HEK293 (cell line): ENCODE measurements around the gene FOXF2.

Experiments
- YY1 ChIP-seq: fragments of 450-650 bp; formaldehyde crosslinking; IDR thresholded peaks from 2 replicates; pipeline ENCODE4 v1.5.1; 2018; ENCODE audit warnings: missing biosample characterization, missing genetic modification characterization
- ZNF239 ChIP-seq: fragments of 450-650 bp; formaldehyde crosslinking; IDR thresholded peaks from 2 replicates; pipeline ENCODE4 v1.5.1; 2016; ENCODE audit warnings: missing biosample characterization, missing genetic modification characterization
- ZNF341 ChIP-seq: fragments of 450-650 bp; formaldehyde crosslinking; IDR thresholded peaks from 2 replicates; pipeline ENCODE4; 2016; ENCODE audit warnings: low read depth, missing biosample characterization, missing genetic modification characterization
- ZNF510 ChIP-seq: fragments of 450-650 bp; formaldehyde crosslinking; IDR thresholded peaks from 2 replicates; pipeline ENCODE4 v1.5.1; 2018; ENCODE audit warnings: mild to moderate bottlenecking, missing genetic modification characterization, missing biosample characterization; ENCODE audit not compliant: insufficient replicate concordance
- ZNF558 ChIP-seq: fragments of 450-650 bp; formaldehyde crosslinking; IDR thresholded peaks from 2 replicates; pipeline ENCODE4 v1.5.1; 2016; ENCODE audit warnings: missing biosample characterization, missing genetic modification characterization
- ZSCAN23 ChIP-seq: fragments of 450-650 bp; formaldehyde crosslinking; IDR thresholded peaks from 2 replicates; pipeline ENCODE4 v1.5.1; 2016; ENCODE audit warnings: missing biosample characterization, missing genetic modification characterization
- TF ChIP-seq, protein P1 (sequence below): fragments of 450-650 bp; formaldehyde crosslinking; IDR thresholded peaks from 2 replicates; pipeline ENCODE4 v1.5.1; 2016; ENCODE audit warnings: missing biosample characterization, missing genetic modification characterization
- TF ChIP-seq, protein P2 (sequence below): fragments of 450-650 bp; formaldehyde crosslinking; conservative IDR thresholded peaks from 2 replicates; pipeline ENCODE4 v1.5.1; 2016; ENCODE audit warnings: low read depth, missing biosample characterization, missing genetic modification characterization
- TF ChIP-seq, protein P3 (sequence below): fragments of 450-650 bp; IDR thresholded peaks from 2 replicates; pipeline ENCODE4 v1.5.1; 2018; ENCODE audit warnings: missing biosample characterization, mild to moderate bottlenecking, missing genetic modification characterization
- TF ChIP-seq, protein P4 (sequence below): fragments of 450-650 bp; IDR thresholded peaks from 2 replicates; pipeline ENCODE4 v1.5.1; 2018; ENCODE audit warnings: missing biosample characterization, missing genetic modification characterization

DNA sequence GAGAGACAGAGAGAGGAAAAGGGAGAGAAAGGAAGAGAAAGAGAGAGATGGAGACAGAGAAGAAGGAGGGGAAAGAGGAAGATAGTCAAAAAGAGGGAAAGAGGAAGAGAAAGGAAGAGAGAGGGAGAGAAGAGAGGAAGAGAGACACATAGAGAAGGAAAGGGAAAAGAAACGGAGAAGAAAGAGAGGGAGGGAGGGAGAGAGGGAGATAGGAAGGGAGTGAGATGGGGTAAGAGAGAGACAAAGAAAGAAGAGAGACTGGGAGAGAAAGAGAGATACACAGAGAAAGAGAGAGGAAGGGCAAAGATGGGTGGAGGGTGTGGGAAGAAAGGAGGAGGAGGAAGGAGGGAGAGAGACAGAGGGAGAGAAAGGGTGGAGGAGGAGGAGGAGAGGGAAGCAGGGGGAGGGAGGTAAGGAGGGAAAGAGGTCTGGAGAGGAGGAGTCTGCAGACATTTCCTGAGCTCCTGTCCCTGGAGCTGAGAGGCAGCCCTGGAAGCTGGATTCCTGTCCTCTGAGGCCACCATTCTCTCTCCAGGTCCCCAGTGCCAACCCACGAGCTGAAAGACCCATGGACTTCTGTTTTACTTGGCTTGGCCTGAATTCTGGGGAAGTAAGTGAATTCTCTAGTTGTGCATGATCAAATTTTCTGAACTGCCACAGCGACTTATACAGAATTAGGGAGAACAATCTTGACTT is 9.9 kb downstream of the FOXF2 start:
- TF ChIP-seq, protein P1, sequence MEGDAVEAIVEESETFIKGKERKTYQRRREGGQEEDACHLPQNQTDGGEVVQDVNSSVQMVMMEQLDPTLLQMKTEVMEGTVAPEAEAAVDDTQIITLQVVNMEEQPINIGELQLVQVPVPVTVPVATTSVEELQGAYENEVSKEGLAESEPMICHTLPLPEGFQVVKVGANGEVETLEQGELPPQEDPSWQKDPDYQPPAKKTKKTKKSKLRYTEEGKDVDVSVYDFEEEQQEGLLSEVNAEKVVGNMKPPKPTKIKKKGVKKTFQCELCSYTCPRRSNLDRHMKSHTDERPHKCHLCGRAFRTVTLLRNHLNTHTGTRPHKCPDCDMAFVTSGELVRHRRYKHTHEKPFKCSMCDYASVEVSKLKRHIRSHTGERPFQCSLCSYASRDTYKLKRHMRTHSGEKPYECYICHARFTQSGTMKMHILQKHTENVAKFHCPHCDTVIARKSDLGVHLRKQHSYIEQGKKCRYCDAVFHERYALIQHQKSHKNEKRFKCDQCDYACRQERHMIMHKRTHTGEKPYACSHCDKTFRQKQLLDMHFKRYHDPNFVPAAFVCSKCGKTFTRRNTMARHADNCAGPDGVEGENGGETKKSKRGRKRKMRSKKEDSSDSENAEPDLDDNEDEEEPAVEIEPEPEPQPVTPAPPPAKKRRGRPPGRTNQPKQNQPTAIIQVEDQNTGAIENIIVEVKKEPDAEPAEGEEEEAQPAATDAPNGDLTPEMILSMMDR (tag by site-specific recombination): no peak
- TF ChIP-seq ZNF239 (no peak), ZNF341 (tag by site-specific recombination) (no peak), ZNF558 (tag by site-specific recombination) (no peak), YY1 (tag by site-specific recombination) (no peak), ZSCAN23 (tag by site-specific recombination) (no peak), ZNF510 (tag by site-specific recombination) (no peak)
- TF ChIP-seq, protein P2, sequence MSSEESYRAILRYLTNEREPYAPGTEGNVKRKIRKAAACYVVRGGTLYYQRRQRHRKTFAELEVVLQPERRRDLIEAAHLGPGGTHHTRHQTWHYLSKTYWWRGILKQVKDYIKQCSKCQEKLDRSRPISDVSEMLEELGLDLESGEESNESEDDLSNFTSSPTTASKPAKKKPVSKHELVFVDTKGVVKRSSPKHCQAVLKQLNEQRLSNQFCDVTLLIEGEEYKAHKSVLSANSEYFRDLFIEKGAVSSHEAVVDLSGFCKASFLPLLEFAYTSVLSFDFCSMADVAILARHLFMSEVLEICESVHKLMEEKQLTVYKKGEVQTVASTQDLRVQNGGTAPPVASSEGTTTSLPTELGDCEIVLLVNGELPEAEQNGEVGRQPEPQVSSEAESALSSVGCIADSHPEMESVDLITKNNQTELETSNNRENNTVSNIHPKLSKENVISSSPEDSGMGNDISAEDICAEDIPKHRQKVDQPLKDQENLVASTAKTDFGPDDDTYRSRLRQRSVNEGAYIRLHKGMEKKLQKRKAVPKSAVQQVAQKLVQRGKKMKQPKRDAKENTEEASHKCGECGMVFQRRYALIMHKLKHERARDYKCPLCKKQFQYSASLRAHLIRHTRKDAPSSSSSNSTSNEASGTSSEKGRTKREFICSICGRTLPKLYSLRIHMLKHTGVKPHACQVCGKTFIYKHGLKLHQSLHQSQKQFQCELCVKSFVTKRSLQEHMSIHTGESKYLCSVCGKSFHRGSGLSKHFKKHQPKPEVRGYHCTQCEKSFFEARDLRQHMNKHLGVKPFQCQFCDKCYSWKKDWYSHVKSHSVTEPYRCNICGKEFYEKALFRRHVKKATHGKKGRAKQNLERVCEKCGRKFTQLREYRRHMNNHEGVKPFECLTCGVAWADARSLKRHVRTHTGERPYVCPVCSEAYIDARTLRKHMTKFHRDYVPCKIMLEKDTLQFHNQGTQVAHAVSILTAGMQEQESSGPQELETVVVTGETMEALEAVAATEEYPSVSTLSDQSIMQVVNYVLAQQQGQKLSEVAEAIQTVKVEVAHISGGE (tag by site-specific recombination): no peak
- TF ChIP-seq, protein P3, sequence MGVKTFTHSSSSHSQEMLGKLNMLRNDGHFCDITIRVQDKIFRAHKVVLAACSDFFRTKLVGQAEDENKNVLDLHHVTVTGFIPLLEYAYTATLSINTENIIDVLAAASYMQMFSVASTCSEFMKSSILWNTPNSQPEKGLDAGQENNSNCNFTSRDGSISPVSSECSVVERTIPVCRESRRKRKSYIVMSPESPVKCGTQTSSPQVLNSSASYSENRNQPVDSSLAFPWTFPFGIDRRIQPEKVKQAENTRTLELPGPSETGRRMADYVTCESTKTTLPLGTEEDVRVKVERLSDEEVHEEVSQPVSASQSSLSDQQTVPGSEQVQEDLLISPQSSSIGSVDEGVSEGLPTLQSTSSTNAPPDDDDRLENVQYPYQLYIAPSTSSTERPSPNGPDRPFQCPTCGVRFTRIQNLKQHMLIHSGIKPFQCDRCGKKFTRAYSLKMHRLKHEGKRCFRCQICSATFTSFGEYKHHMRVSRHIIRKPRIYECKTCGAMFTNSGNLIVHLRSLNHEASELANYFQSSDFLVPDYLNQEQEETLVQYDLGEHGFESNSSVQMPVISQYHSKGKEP (tag by site-specific recombination): no peak
- TF ChIP-seq, protein P4, sequence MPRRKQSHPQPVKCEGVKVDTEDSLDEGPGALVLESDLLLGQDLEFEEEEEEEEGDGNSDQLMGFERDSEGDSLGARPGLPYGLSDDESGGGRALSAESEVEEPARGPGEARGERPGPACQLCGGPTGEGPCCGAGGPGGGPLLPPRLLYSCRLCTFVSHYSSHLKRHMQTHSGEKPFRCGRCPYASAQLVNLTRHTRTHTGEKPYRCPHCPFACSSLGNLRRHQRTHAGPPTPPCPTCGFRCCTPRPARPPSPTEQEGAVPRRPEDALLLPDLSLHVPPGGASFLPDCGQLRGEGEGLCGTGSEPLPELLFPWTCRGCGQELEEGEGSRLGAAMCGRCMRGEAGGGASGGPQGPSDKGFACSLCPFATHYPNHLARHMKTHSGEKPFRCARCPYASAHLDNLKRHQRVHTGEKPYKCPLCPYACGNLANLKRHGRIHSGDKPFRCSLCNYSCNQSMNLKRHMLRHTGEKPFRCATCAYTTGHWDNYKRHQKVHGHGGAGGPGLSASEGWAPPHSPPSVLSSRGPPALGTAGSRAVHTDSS (tag by site-specific recombination): no peak
